Body of pancreas (tissue), 4 donors: ENCODE measurements around the gene SRPRB.

Source experiments
- CTCF ChIP-seq, 7 experiments: fragments of 450-650 bp in 4 of 7; fragments of 200-600 bp in 3 of 7; sonication (generic) in 3 of 7; IDR thresholded peaks; one replicate each; pipeline ENCODE4 v1.5.1; 2016 to 2019; ENCODE audit warnings: antibody characterized with exemption in 7 of 7
- POLR2A ChIP-seq, 3 donors: fragments of 450-650 bp; IDR thresholded peaks; one replicate each; pipeline ENCODE4 v1.6.1; 2016; ENCODE audit warnings: antibody characterized with exemption in 3 of 3, mild to moderate bottlenecking in 2 of 3

GRCh38 chr3:133820129-133820528 lies 14.5 kb downstream of the SRPRB start:
- TF ChIP-seq CTCF (IDR thresholded peaks at IDR 0.05), result no peak
- TF ChIP-seq POLR2A (IDR thresholded peaks at IDR 0.05), result no peak
